GM18861 (cell line): ENCODE measurements around the gene SH3GLB2.
A peak's percentile ranks its signal among the peaks of the same experiment; 100 is the strongest.
"Not testable (repeated sequence)": the region's sequence is repeated elsewhere in the genome, so short reads cannot be mapped to it uniquely, and the experiment has no call there.

ENCODE experiments used
- ATAC-seq: cut with Tn5 transposase; IDR thresholded peaks from one replicate; pipeline ENCODE4 v1.9.1; 2021; ENCODE audit not compliant: unreplicated experiment

The SH3GLB2 gene

GRCh38 chr9:129054163-129054851 lies 26.2 kb upstream of the SH3GLB2 start:
- no peak for ATAC-seq

- no peak for ATAC-seq
Observed at GRCh38 chr9:129053020-129053419, 24.9 kb upstream of the SH3GLB2 start.

DNA sequence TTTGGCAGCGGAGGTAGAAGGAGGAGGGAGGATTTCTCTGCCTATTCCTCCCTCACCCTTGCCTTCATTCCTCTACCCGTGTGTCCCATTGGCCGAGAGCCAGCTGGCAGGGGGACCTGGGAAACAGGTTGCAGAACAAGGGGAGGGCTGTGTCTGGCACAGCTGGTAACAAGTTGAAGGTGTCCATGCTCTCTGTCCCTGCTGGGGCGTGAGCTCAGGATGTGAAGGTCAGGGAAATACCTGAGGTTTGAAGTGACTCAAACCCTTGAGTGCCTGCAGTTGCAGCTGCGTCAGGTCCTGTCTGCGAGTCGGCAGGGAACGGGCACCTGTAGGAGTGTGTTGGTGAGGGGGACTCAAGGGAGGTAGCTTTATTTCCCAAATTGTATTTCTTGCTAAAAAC lies 24.5 kb upstream of the SH3GLB2 start:
- ATAC-seq = no peak

DNA sequence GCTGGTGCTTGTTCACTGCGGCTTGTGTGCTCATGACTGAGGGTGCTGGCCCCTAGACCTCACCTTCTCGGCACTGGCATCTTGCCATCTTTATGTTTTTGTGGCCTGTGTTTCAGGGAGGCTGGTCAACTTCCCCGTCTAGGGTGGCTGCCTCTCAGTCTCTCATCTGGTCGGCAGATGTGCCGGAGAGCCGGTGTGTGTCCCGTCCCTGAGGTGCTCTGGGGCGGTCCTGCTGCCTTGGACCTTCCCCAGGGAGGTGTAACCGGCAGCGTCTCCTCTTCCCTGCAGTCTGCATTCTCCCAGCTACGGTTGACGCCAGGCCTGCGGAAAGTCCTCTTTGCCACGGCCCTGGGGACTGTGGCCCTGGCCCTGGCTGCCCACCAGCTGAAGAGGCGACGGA lies 13.9 kb upstream of the SH3GLB2 start:
- no peak for ATAC-seq

DNA sequence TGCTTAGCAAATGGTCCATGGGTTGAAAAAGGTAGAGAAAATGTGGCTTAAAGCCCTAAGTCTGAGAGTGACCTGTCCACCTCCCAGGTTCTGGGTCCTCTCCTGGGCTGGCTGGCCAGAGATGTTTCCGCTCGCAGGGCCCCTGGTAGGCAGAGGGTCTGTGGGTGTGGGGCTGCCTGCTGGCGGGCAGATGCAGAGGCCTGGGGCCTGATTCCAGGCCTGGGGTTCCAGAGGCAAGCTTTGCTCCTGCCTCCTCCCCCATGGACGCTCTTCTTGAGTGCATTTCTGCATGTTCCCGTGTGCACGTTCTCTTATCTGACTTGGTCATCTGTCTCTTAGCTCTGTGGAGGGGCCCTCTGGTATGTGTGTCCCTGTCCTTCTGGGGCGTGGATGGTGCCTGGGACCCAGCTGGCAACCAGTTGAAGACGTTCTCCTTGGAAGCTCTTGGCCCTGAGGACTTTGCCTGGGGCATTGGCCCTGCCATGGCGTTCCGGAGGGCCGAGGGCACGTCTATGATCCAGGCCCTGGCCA lies 12.0 kb upstream of the SH3GLB2 start:
- ATAC-seq = no peak

- ATAC-seq = no peak
Observed at GRCh38 chr9:129038109-129038852, 10.2 kb upstream of the SH3GLB2 start.

GRCh38 chr9:129037767-129038098 lies 9.6 kb upstream of the SH3GLB2 start:
- ATAC-seq = no peak

GRCh38 chr9:129036923-129037766 lies 9.0 kb upstream of the SH3GLB2 start:
- ATAC-seq = no peak

DNA sequence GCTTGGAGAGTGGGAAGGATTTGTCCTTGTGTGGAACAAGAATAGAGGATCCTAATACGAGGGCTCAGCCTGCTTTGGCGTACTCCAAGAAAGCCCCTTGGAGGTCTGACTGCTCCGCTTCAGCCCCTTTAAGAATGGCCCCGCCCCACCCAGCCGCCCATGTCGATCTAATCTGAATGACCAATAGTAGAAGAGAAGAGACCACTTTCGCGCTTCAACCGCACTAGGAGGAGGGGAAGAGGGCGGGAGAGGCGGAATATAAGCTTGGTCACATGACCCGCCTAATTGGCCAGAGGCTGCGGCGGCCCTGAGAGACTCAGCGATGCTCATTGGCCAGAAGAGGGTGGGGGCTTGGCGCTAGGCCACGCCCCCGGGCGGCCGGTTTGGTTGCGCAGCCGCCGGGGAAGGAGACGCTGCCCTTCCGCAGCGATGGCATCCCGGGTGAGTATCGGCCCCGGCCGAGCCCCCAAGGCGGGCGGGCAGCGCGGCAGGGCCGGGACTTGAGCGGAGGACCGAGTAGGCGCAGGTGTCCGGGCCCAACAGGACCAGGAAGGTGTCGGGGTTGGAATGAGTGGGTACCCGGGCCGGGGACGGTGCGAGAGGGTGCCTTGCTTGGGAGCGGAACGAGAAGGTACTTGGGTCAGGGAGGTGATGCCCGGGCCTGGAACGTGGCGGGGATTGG lies 8.3 kb upstream of the SH3GLB2 start, which contains the start of gene MIGA2:
MIGA2 (plus strand) TSS at position 386 of the 682 bp plus-strand sequence. CDS start 3,969 bp downstream, outside the sequence.
- peak; percentile 91 for ATAC-seq

DNA sequence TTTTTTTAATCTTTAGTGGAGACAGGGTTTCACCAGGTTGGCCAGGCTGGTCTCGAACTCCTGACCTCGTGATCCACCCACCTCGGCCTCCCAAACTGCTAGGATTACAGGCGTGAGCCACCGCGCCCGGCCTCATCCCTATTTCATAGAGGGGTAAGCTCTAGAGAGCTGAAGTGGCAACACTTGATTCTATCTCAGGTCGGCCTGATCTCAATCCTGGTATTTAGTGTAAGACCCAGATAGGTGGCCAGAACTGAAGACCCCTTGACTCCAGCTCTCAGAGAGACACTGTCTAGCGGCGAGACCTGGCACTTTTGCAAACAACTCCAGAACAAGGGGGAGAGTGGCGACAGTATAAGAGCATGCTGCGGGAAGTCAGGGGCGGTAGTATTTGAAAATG lies 7.7 kb upstream of the SH3GLB2 start:
- not testable (repeated sequence) for ATAC-seq

- no peak for ATAC-seq
Observed at GRCh38 chr9:129033216-129033615, 5.1 kb upstream of the SH3GLB2 start.

DNA sequence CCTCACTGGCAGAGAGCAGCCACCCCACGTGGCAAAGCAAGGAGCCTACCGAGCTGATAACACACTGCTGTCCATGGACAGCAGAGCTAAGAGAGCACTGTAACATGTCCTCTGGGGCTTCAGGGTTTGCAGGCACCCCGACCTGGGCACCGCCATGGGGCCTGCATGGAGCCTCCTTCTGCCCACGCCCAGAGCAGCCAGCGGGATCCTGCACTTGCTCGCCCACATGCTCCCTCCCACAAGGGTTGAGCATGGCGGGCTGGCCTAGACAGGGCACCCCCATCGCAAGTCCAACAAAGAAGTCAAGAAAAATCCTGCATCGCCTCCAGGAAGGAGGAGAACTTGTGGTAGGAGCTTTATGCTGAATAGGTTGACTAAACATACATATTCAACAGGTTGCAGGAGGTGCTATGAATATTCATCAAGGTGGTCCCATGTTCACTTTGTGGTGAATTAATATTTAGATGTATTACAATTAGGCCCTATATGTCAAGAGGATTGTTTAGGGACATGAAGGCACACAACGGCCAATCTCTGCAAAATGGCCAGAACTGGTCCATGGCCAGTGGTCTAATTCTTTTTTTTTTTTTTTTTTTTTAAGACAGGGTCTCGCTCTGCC lies 4.5 kb upstream of the SH3GLB2 start:
- no peak for ATAC-seq

- ATAC-seq = no peak
Observed at GRCh38 chr9:129031514-129031913, 3.4 kb upstream of the SH3GLB2 start.

DNA sequence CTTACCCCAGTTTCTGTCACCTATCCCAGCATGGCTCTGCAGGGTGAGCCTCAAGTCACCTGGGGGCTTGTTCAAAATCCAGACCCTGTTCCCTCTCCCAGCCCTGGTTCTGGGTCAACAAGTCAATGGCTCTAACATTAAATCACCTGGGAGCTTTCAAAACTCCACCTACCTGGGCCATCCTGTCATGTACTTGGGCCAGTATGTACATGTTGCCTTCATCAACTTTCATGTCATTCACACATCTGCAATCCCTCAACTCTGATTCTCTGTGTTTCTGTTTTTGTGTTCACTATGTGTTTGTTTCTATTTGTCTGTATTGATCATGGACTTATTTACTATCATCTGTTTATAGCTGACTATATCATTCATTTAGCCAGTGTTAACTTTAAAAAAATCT lies 2.1 kb upstream of the SH3GLB2 start:
- no peak for ATAC-seq

DNA sequence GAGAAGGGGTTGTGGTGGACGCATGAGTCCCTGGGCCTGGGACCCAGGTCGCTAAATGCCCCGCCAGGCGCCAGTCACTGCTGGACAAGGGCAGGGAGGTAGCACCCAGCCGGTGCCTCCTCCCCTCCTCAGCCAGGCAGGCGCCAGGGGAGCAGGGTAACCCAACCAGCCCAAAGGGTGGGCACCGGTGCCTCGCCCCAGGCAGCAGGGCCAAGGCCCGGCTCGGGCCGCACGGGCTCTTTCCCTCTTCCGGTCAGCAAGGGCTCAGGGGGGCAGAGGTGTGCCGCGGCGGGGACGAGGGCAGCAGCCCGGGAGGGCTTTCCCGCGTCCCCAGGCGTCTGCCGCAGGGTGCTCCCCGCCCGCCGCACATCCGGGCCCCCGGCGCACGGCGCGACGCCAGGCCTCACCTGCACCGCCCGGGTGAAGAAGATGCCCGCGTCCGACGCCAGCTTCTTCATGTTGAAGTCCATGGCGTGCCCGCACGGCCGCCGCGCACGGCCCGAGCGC lies 393 bp downstream of the SH3GLB2 start:
- ATAC-seq = peak; percentile 38

GRCh38 chr9:129027224-129027684 lies 877 bp downstream of the SH3GLB2 start:
- peak; percentile 7 for ATAC-seq

DNA sequence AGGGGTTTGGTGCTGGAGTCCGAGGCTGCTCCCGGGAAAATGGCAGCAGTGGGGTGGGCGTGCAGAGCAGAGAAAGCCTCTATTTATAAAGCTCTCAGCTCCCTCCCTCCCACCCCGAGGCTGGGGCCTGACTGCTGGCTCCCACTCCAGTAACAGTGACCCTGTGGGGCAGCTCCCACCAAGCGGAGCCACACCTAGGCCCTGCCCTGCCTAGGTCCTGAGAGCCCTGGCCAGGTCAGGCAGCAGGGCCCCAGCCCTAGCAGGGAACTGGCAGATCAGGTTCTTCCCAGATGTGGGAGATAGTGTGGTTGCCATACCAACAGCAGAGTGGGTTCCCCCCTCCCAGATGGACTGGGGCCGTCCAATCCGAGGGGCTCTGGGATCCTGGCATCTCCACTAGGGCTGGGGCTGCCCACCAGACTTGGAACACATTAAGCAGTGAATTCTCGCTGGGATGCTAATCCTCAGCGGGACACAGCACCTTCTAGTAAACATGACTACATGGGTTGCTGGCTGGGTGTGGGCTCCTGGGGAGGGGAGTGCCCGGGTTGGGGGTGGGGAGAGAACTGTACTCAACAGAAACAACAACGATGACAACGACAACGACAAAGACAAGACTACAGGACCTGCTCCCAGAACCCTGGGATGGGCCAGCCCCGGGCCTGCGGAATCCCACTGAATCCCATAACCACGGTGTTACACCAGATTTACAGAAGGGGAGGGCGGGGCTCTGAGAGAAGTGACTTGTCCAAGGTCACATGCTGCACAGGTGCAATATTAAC lies 1.5 kb downstream of the SH3GLB2 start:
- ATAC-seq = no peak

DNA sequence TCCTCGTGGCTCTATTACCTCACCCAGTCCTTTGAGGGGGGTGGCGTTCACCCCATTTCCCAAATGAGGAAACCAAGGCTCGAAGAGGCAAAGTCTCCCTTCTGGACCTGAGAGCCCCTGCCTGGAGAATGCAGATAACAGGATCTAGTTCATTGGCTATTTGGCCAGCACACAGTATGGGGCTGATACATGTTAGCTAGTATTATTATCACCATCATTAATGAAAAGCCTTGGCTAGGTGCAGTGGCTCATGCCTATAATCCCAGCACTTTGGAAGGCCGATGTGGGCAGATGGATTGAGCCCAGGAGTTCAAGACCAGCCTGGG lies 4.3 kb downstream of the SH3GLB2 start:
- ATAC-seq = no peak
